ENCODE results near the gene GPBAR1. TPM values are rescaled to one million over a fixed set of nuclear protein-coding genes. Genes with fewer than 3 reads are reported as not detected.
"Not testable (repeated sequence)": the region's sequence is repeated elsewhere in the genome, so short reads cannot be mapped to it uniquely, and the experiment has no call there.

Gene GPBAR1
- total RNA-seq, 2 experiments from 2014 or later, result 0.29 to 0.38 TPM

GRCh38 chr2:218291318-218292047 is 30.7 kb downstream of the GPBAR1 start:
- ChIA-PET CTCF (interaction anchor here (0.6 to 4.2 kb wide), 5 partner anchors 10 to 244 kb away, joined by 3 to 43 read pairs (median 4); partner anchors contain the start of genes AAMP, CTDSP1 and PNKD), POLR2A (interaction anchor here (1.3 kb wide), 1 partner anchor 21 kb away, joined by 5 read pairs; the partner anchor contains the start of genes AAMP and PNKD)

GRCh38 chr2:218292048-218293014 is 31.5 kb downstream of the GPBAR1 start, which contains the start of gene TMBIM1:
Gene TMBIM1, minus strand, starts transcription at chr2:218292503. Its CDS starts 10,362 bp downstream, at chr2:218282141.
- ChIA-PET CTCF (interaction anchor here (0.6 to 4.2 kb wide), 6 partner anchors 11 to 243 kb away, joined by 3 to 43 read pairs (median 3); partner anchors contain the start of genes AAMP and PNKD), POLR2A (interaction anchor here (0.6 to 1.0 kb wide), 2 partner anchors 13 to 33 kb away, joined by 3 read pairs; no protein-coding TSS in a partner anchor)

DNA sequence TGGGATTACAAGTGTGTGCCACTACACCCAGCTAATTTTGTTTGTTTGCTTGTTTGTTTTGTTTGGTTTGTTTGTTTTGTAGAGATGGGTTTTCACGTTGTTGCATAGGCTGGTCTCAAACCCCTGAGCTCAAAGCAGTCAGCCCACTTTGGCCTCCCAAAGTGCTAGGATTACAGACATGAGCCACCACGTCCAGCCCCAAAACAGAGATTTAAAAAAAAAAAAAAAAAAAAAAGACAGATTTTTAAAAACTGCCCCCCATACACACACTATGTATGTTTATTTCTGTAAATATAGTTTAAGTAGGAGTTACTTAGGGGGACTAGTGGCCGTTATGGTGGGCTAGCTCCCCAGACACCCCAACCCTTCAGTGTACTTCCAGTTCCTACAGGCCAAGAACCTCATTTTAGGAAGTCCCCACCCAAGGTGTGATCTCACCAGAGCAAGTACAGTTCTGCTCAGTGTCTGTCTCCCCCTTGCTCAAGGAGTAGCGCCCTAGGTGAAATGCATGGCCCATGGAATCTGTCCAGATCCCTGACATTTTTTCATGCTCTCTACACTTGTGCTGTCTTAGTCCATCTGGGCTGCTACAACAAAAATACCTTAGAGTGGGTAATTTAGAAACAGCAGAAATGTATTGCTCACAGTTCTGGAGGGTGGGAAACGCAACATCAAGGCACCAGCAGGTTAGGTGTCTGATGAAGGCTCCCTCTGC is 33.1 kb downstream of the GPBAR1 start:
- CTCF ChIA-PET, result interaction anchor here (0.5 to 0.8 kb wide), 7 partner anchors 19 to 339 kb away, joined by 3 to 5 read pairs (median 4); no protein-coding TSS in a partner anchor
- POLR2A ChIA-PET, result no interaction called here

- POLR2A ChIA-PET, result no interaction called here
- CTCF ChIA-PET, result interaction anchor here (1.1 to 1.7 kb wide), 2 partner anchors 21 to 62 kb away, joined by 5 read pairs; partner anchors contain the start of gene CATIP
Measured at GRCh38 chr2:218294430-218295022, 33.7 kb downstream of the GPBAR1 start.

GRCh38 chr2:218295029-218295428 is 34.2 kb downstream of the GPBAR1 start:
- POLR2A ChIA-PET, result no interaction called here
- CTCF ChIA-PET, result interaction anchor here (0.7 to 1.7 kb wide), 3 partner anchors 21 to 65 kb away, joined by 4 to 5 read pairs (median 5); partner anchors contain the start of gene CATIP

- POLR2A ChIA-PET, result interaction anchor here (0.6 kb wide), 1 partner anchor 70 kb away, joined by 10 read pairs; no protein-coding TSS in a partner anchor
- CTCF ChIA-PET, result interaction anchor here (0.6 to 1.7 kb wide), 2 partner anchors 21 to 60 kb away, joined by 3 to 5 read pairs; partner anchors contain the start of gene CATIP
Measured at GRCh38 chr2:218296200-218296599, 35.4 kb downstream of the GPBAR1 start.

DNA sequence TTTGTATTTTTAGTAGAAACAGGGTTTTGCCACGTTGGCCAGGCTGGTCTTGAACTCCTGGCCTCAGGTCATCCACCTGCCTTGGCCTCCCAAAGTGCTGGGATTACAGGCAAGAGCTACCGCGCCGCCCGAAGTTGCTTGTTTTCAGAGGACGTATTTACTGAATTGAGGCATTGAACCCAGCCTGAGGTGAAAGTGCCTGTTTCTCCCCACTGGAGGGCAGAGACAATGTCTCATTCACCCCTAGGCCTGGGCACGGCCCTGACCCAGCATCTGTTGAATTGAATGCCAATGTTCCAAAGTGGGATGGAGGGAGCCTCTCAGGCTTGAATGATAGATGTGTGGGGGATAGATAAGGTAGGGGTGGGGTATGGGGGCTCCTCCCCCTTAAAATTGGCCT is 36.0 kb downstream of the GPBAR1 start:
- CTCF ChIA-PET, result no interaction called here
- POLR2A ChIA-PET, result no interaction called here

GRCh38 chr2:218298314-218298875 is 37.6 kb downstream of the GPBAR1 start:
- POLR2A ChIA-PET, result interaction anchor here (0.5 to 0.6 kb wide), 2 partner anchors 11 to 928 kb away, joined by 3 read pairs; no protein-coding TSS in a partner anchor
- CTCF ChIA-PET, result interaction anchor here (1.1 to 1.9 kb wide), 4 partner anchors 13 to 58 kb away, joined by 3 to 4 read pairs (median 4); partner anchors contain the start of gene CATIP

DNA sequence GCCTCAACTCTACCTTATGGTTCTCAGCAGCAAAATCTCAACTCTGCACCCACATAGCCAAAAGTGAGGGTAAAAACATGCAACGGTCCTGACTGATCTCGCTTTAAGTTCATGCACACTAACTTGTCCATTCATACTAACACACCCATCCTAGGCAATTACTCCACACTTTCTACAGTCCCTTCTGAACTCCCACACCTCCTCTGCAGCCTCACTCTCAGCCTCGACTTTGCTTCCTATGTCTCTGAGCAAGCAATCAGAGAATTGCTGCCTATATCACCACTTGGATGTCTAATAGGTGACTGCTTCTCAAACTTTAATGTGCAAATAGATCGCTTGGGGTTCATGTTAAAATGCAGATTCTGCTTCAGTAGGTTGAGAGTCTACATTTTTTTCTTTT is 39.3 kb downstream of the GPBAR1 start:
- POLR2A ChIA-PET, result interaction anchor here (0.7 kb wide), 1 partner anchor 38 kb away, joined by 4 read pairs; no protein-coding TSS in a partner anchor
- CTCF ChIA-PET, result no interaction called here

DNA sequence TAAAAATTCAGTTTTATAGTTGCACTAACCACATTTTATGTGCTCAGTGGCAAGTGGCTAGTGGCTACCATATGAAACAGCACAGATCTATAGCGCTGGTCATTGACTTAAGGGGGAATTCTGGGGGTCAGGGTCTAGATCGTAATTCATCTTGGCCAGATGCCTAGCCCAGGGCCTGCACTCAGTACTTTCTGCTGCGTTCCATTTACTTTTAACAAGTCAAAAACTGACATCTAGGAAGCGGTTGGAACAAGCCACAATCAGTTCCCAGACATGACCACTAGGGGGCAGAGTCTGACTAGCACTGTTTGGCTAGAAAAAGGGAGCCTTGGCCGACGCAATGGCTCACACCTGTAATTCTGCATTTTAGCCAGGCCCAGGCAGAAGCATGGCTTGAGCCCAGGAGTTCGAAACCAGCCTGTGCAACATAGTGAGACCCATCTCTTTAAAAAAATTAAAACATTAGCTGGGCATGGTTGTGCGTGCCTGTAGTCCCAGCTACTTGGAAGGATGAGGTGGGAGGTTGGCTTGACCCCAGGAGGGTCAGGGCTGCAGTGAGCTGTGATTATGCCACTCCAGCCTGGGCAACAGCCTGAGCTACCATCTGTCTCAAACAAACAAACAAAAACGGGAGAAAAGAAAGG is 40.5 kb downstream of the GPBAR1 start:
- POLR2A ChIA-PET, result no interaction called here

DNA sequence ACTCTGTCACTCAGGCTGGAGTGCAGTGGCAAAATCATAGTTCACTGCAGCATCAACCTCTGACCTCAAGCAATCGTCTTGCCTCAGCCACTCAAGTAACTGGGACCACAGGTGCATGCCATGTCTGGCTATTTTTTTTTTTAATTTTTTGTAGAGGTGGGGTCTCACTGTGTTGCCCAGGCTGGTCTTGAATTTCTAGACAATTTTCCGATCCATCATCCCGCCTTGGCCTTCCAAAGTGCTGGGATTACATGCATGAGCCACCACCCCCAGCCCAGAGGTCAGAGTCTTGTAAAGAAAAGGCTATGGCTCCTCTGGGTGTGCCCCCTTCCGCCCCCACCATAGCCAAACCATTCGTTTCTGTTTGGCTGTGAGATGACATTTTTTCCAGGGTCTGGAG is 44.6 kb downstream of the GPBAR1 start:
- ChIA-PET CTCF (interaction anchor here (1.4 kb wide), 1 partner anchor 51 kb away, joined by 3 read pairs; the partner anchor contains the start of gene CATIP), POLR2A (no interaction called here)

More for the DNA sequence above, 40.5 kb downstream of the GPBAR1 start:
- CTCF ChIA-PET, result interaction anchor here (0.7 to 2.1 kb wide), 14 partner anchors 11 to 165 kb away, joined by 3 to 11 read pairs (median 4); partner anchors contain the start of gene CATIP

DNA sequence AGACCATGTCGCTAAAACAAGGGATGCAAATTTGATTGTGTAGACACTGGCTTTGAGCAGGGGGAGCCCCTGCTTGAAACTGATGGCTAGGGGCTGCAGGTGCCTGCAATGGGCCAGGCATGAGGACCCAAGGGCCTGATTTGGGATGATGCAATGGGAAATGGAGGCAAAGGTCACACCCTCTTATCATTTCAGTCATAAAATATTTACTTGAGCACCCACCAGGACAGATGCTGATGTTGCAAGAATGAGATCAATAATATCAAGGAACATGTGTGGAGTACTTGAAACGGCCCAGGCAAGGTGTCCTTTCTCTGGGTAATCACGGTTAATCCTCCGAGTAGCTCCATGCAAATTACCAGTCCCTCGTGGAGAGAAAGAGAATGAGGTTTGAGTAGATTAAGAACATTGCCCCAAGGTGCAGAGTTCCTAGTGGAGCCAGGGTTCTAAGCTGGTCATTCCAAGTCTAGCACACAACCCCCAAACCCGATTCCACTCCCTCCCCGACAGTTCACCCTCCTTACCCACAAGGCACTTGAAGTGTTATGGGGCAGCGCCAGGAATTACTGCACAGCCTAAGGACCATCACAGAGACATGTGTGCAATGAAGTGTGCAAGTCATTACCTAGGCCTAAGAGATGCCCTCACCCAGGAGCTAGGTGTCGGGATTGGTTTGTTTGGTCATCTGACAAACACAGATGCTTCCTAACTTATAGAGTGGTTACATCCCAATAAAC is 45.5 kb downstream of the GPBAR1 start:
- ChIA-PET POLR2A (no interaction called here), CTCF (interaction anchor here (1.4 kb wide), 1 partner anchor 50 kb away, joined by 3 read pairs; the partner anchor contains the start of gene CATIP)

- ChIA-PET CTCF (no interaction called here), POLR2A (no interaction called here)
Measured at GRCh38 chr2:218307415-218308090, 46.7 kb downstream of the GPBAR1 start.

- ChIA-PET POLR2A (no interaction called here), CTCF (no interaction called here)
Measured at GRCh38 chr2:218310853-218311540, 50.2 kb downstream of the GPBAR1 start.

- CTCF ChIA-PET, POLR2A ChIA-PET: not testable (repeated sequence)
Measured at GRCh38 chr2:218311541-218312266, 50.9 kb downstream of the GPBAR1 start.

Measured in activated CD8-positive, alpha-beta memory T cell treated with anti-CD3 and anti-CD28 coated beads for 36 hours (primary cell).